ENCODE measurements around the gene LGALS8. TPM values are rescaled to one million over a fixed set of nuclear protein-coding genes. Genes with fewer than 3 reads are reported as not detected.

Gene LGALS8
- total RNA-seq, 1 experiment from 2014 or later = 47.9 TPM

GRCh38 chr1:236511735-236512418 is 11.9 kb upstream of the LGALS8 start:
- H2AFZ ChIP-seq (ENCODE audit: low read length) = no peak overlapping the region

GRCh38 chr1:236514703-236515442 is 8.9 kb upstream of the LGALS8 start:
- no peaks in the 10 kb centered on the region for H3F3A ChIP-seq (ENCODE audit: low read length, unreplicated experiment)
- no peaks in the 10 kb centered on the region for H3K9me2 ChIP-seq (replicated peaks; ENCODE audit: low read length)
- H3K9ac ChIP-seq (ENCODE audit: low read length) = no peak overlapping the region
- H3K4me2 ChIP-seq (ENCODE audit: low read length) = peak overlapping the region; percentile 72
- peak; percentile 40 for ATAC-seq
- no peaks in the 10 kb centered on the region for H4K20me1 ChIP-seq (ENCODE audit: low read length)
- H3K36me3 ChIP-seq (ENCODE audit: low read depth, low read length) = no peaks in the 10 kb centered on the region
- no peaks in the 10 kb centered on the region for H3K79me2 ChIP-seq (ENCODE audit: low read length)
- peak; percentile 54 for DNase-seq
- ChIA-PET CTCF (no interaction called here), POLR2A (ENCODE audit: unreplicated experiment) (interaction anchor here (0.6 kb wide), 1 partner anchor 90 kb away, joined by 3 read pairs; no protein-coding TSS in a partner anchor)
- no peaks in the 10 kb centered on the region for H3K9me3 ChIP-seq (ENCODE audit: low read length)
- peak overlapping the region; percentile 64 for H2AFZ ChIP-seq (ENCODE audit: low read length)
- no TSS peak for BruUV-seq (replicated peaks)
- H3K27ac ChIP-seq (ENCODE audit: low read length) = 0 out of 2 replicates have a peak overlapping the region, but pooled peaks have one; percentile 39
- H3K4me3 ChIP-seq (ENCODE audit: low read length) = peak overlapping the region; percentile 37; the same call in 1 of the 2 replicates
- H3K27me3 ChIP-seq (ENCODE audit: low read length) = no peaks in the 10 kb centered on the region
- intact Hi-C loops (cut with micrococcal nuclease) = no loop called here
- H3K4me1 ChIP-seq (ENCODE audit: insufficient read depth, low read length) = peaks cover 35% of the 10 kb centered on the region
- TF ChIP-seq EZH2phosphoT487 (IDR thresholded peaks at IDR 0.05; ENCODE audit: borderline replicate concordance, low read length) (no peak), CTCF (conservative IDR thresholded peaks at IDR 0.05; ENCODE audit: low read depth, low read length) (no peak), EZH2 (IDR thresholded peaks at IDR 0.05; ENCODE audit: low read length, unreplicated experiment) (no peak)

More at GRCh38 chr1:236511735-236512418, 11.9 kb upstream of the LGALS8 start:
- ATAC-seq = no peak
- no peak overlapping the region for H3K27ac ChIP-seq (ENCODE audit: low read length)
- no peaks in the 10 kb centered on the region for H3K9me2 ChIP-seq (replicated peaks; ENCODE audit: low read length)
- intact Hi-C loops (cut with micrococcal nuclease) = no loop called here
- H3F3A ChIP-seq (ENCODE audit: low read length, unreplicated experiment) = no peaks in the 10 kb centered on the region
- ChIA-PET CTCF (no interaction called here), POLR2A (ENCODE audit: unreplicated experiment) (no interaction called here)
- BruUV-seq (replicated peaks) = no TSS peak
- H3K4me1 ChIP-seq (ENCODE audit: insufficient read depth, low read length) = peaks cover 21% of the 10 kb centered on the region
- H3K4me2 ChIP-seq (ENCODE audit: low read length) = no peak overlapping the region
- H3K36me3 ChIP-seq (ENCODE audit: low read depth, low read length) = no peaks in the 10 kb centered on the region
- no peak overlapping the region for H3K4me3 ChIP-seq (ENCODE audit: low read length)
- H3K79me2 ChIP-seq (ENCODE audit: low read length) = no peaks in the 10 kb centered on the region
- TF ChIP-seq EZH2phosphoT487 (IDR thresholded peaks at IDR 0.05; ENCODE audit: borderline replicate concordance, low read length) (no peak), EZH2 (IDR thresholded peaks at IDR 0.05; ENCODE audit: low read length, unreplicated experiment) (no peak), CTCF (conservative IDR thresholded peaks at IDR 0.05; ENCODE audit: low read depth, low read length) (no peak)
- DNase-seq = no peak
- H4K20me1 ChIP-seq (ENCODE audit: low read length) = no peaks in the 10 kb centered on the region
- H3K9ac ChIP-seq (ENCODE audit: low read length) = no peak overlapping the region
- H3K9me3 ChIP-seq (ENCODE audit: low read length) = no peaks in the 10 kb centered on the region
- H3K27me3 ChIP-seq (ENCODE audit: low read length) = no peaks in the 10 kb centered on the region
